RWPE1 (cell line): ENCODE results near the gene PLPPR5.
A peak's percentile ranks its signal among the peaks of the same experiment; 100 is the strongest.

Experiments used
- CTCF ChIA-PET: fragments of 350-600 bp; sonication (Branson Sonifier 250); formaldehyde crosslinking; extraction: SDS; loops from one replicate; lab custom pipeline; 2021; lab: Yijun Ruan, JAX
- POLR2A ChIA-PET: fragments of 400-600 bp; formaldehyde crosslinking; extraction: SDS; loops from one replicate; lab custom pipeline; 2020; ENCODE audit warnings: antibody characterized with exemption; ENCODE audit not compliant: low non-redundant PET; lab: Yijun Ruan, JAX
- DNase-seq: peaks from one replicate; pipeline ENCODE4 v3.0.0; 2012; ENCODE audit warnings: low spot score
- H3K27ac ChIP-seq: fragments of 450-650 bp; 2 replicates; pipeline ENCODE4 v1.5.1; 2017
- TF ChIP-seq, protein P1 (sequence below): fragments of 450-650 bp; conservative IDR thresholded peaks from 2 replicates; pipeline ENCODE4 v1.5.1; 2017; ENCODE audit warnings: low read depth, mild to moderate bottlenecking

PLPPR5 gene

DNA sequence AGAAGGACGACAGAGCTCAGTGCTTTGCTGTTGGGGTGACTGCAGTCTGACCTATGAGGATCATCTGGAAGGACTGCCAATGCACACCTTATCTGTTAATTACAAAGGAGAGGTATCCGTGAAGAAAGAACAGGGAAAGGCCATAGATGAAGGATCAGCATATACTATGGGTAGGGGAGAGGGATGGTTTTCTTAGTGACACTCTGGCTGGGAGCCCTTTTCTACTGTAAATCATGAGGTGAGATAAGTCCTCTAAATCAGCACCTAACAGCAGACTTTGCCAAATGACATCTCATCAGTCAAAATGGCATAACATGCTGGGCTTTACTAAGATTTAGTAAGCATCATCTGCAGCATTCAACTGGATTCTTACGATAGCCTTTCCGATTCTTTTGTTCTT is 100.0 kb downstream of the PLPPR5 start:
- no peak for DNase-seq
- TF ChIP-seq, protein P1, sequence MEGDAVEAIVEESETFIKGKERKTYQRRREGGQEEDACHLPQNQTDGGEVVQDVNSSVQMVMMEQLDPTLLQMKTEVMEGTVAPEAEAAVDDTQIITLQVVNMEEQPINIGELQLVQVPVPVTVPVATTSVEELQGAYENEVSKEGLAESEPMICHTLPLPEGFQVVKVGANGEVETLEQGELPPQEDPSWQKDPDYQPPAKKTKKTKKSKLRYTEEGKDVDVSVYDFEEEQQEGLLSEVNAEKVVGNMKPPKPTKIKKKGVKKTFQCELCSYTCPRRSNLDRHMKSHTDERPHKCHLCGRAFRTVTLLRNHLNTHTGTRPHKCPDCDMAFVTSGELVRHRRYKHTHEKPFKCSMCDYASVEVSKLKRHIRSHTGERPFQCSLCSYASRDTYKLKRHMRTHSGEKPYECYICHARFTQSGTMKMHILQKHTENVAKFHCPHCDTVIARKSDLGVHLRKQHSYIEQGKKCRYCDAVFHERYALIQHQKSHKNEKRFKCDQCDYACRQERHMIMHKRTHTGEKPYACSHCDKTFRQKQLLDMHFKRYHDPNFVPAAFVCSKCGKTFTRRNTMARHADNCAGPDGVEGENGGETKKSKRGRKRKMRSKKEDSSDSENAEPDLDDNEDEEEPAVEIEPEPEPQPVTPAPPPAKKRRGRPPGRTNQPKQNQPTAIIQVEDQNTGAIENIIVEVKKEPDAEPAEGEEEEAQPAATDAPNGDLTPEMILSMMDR, result no peak
- ChIA-PET CTCF (no interaction called here), POLR2A (no interaction called here)
- H3K27ac ChIP-seq, result no peak overlapping the region

DNA sequence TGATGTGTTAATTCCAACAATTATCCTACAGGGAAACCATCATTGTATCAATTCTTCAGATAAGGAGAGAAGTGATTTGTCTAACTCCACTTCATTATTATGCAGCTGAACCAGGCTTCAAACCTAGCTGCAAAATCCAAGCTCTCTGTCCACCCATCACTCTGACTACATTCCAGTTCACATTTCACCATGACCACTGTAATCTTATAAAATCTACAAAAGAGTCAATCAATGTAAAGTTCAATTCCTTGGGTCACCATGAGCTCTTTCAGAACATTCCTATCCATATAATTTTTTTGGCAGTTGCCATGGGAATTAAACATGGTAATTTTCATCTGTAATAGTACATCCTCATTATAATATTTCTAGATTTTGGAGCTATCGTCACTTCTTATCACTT is 100.9 kb downstream of the PLPPR5 start:
- POLR2A ChIA-PET, result no interaction called here
- DNase-seq, result no peak
- no peak overlapping the region for H3K27ac ChIP-seq
- TF ChIP-seq, protein P1, result no peak
- CTCF ChIA-PET, result no interaction called here

DNA sequence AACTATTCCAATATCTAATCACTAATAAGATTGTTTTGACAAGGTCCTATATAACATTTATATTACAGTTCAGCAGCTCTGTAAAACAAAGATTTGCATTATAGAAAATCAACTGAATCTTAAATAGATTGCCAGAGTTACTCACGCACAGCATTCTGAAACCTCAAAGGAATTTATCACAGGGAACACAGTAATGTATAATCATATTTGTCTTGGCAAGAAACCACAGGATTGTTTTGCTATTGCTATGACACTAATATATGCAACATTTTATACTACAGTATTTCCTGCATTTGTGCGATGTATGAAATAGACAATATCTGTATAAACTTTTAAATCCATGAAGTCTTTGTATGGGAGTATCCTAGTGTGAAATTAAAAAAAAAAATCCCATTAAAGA is 101.4 kb downstream of the PLPPR5 start:
- TF ChIP-seq, protein P1, result no peak
- peak; percentile 43 for DNase-seq
- CTCF ChIA-PET, result no interaction called here
- POLR2A ChIA-PET, result no interaction called here
- H3K27ac ChIP-seq, result no peak overlapping the region

DNA sequence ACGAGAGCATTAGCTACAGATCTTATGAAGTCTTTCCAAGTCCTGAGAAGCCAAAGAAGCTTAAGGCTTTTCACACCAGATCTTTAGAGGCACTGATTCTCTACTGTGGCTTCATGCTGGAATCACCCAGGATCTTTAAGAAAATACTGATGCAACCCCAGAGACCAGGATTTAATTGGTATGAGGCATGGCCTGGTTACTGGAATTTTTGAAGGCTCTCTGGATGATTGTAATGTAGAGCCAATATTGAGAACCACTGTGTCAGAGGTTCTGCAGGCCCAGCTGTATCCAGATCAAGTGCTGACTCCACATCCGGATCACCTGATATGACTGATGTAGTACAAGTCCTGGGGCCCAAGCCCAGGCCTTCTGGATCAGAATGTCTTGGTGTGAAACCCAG is 105.7 kb downstream of the PLPPR5 start:
- no peak for DNase-seq

DNA sequence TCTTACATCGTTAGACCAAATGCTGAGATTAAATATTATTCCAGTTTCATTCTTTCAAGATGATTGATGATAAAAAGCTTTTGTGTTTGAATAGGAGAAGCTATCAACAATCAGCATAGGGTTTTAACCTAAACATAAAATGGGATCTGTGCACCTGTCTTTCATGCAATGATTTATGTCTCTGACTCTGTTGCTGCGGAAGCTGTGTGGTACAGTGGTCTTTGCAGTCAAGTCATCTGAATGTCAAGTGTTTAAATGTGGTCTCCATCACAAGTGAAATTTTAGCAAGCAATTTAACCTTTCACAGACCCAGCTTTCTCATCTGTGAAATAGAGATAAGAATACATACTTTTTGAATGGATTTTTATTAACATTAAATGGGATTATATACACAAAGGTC is 107.2 kb downstream of the PLPPR5 start:
- TF ChIP-seq, protein P1, result no peak
- DNase-seq, result no peak

More for the DNA sequence above, 105.7 kb downstream of the PLPPR5 start:
- no peak overlapping the region for H3K27ac ChIP-seq
- CTCF ChIA-PET, result no interaction called here
- POLR2A ChIA-PET, result no interaction called here
- TF ChIP-seq, protein P1, result no peak

DNA sequence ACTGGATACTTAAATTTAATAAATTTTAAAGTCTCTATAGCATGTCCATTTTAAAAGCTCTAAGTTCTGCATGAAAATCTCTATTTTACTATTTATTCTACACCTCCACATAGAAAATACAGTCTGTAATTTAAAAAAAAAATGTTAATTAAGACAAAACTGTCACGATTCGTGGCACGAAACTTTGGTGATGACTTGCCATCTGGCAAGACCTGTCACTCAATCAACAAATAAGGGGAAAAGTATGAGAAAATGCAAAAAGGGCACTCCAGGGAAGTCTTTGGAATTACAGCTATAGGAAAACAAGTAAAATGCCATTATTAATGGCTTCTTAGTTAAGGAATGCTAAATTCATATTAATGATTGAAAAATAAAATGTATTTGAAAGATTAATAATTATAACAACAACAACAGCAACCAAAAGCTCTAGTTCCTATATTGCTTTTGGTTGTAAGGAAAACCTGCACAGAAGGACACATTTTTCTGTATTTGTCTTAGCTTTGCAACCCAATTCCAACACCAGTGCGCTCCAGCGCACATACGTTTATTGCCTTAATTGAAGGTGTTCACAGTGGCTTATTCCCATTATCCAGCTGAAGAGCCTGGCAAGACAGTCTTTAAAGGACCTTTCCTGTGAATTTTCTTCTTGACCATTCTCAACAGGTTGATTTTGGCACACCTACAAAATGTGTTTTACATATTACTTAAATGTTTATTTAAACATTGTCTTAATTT is 107.8 kb downstream of the PLPPR5 start:
- no peak for DNase-seq
- ChIA-PET POLR2A (no interaction called here), CTCF (no interaction called here)
- TF ChIP-seq, protein P1, result no peak
- H3K27ac ChIP-seq, result no peak overlapping the region

More for the DNA sequence above, 107.2 kb downstream of the PLPPR5 start:
- CTCF ChIA-PET, result no interaction called here
- H3K27ac ChIP-seq, result no peak overlapping the region
- POLR2A ChIA-PET, result no interaction called here
